HEK293 (cell line): ENCODE results near the gene PIGS.

Experiments
- CTCF ChIA-PET: fragments of 350-600 bp; formaldehyde crosslinking; extraction: SDS; loops from one replicate; lab custom pipeline; 2021; ENCODE audit warnings: antibody characterized with exemption; lab: Yijun Ruan, JAX
- POLR2A ChIA-PET: fragments of 300-600 bp; formaldehyde crosslinking; extraction: SDS; loops from one replicate; lab custom pipeline; 2020; ENCODE audit warnings: antibody characterized with exemption, inconsistent platforms; lab: Yijun Ruan, JAX
- H3K27ac ChIP-seq: fragments of 200-500 bp; sonication (Bioruptor generic); 2 replicates; pipeline ENCODE4 v1.5.1; 2014; ENCODE audit warnings: low read depth, low read length, control low read depth, inconsistent platforms; ENCODE audit errors: extremely low read depth
- H3K36me3 ChIP-seq, 2 experiments: fragments of 200-500 bp in 1 of 2; sonication (Bioruptor generic) in 1 of 2; 1 replicate in 1 of 2; 2 replicates in 1 of 2; pipeline ENCODE4 v1.5.1; 2014 to 2017; ENCODE audit warnings: inconsistent platforms in 2 of 2, low read length in 2 of 2; ENCODE audit not compliant: control insufficient read depth in 2 of 2, insufficient read depth in 1 of 2
- H3K4me1 ChIP-seq: fragments of 200-500 bp; sonication (Bioruptor generic); 2 replicates; pipeline ENCODE4 v1.5.1; 2014; ENCODE audit warnings: mild to moderate bottlenecking, low read length, inconsistent platforms; ENCODE audit not compliant: control insufficient read depth, insufficient read depth
- H3K4me3 ChIP-seq: 2 replicates; pipeline ENCODE4 v1.5.1; 2011; ENCODE audit warnings: low read depth, mild to moderate bottlenecking, control low read depth, low read length, moderate library complexity
- H3K9me3 ChIP-seq: fragments of 200-500 bp; sonication (Bioruptor generic); 2 replicates; pipeline ENCODE4 v1.5.1; 2014; ENCODE audit warnings: low read depth, low read length, inconsistent platforms; ENCODE audit not compliant: control insufficient read depth, insufficient read depth
- GLIS1 ChIP-seq: fragments of 450-650 bp; formaldehyde crosslinking; IDR thresholded peaks from 2 replicates; pipeline ENCODE4 v1.5.1; 2016; ENCODE audit warnings: missing biosample characterization, missing genetic modification characterization
- HOXA7 ChIP-seq: sonication (generic); formaldehyde crosslinking; IDR thresholded peaks from 2 replicates; pipeline ENCODE4 v1.8.1; 2022; ENCODE audit warnings: missing genetic modification reagents, borderline replicate concordance
- RBAK ChIP-seq: fragments of 450-650 bp; formaldehyde crosslinking; IDR thresholded peaks from 2 replicates; pipeline ENCODE4 v1.5.1; 2016; ENCODE audit warnings: missing biosample characterization, missing genetic modification characterization
- SALL2 ChIP-seq: fragments of 450-650 bp; formaldehyde crosslinking; IDR thresholded peaks from 2 replicates; pipeline ENCODE4 v1.5.0; 2017; ENCODE audit warnings: missing biosample characterization, mild to moderate bottlenecking, missing genetic modification characterization, borderline replicate concordance
- SP2 ChIP-seq: fragments of 450-650 bp; formaldehyde crosslinking; IDR thresholded peaks from 2 replicates; pipeline ENCODE4 v1.5.1; 2016; ENCODE audit warnings: missing biosample characterization, missing genetic modification characterization
- TCF7L2 ChIP-seq: IDR thresholded peaks from 2 replicates; pipeline ENCODE4 v1.6.1; 2011; ENCODE audit warnings: low read depth, mild to moderate bottlenecking, inconsistent platforms, low read length, moderate library complexity, borderline replicate concordance
- ZBTB20 ChIP-seq: fragments of 450-650 bp; formaldehyde crosslinking; IDR thresholded peaks from 2 replicates; pipeline ENCODE4 v1.5.1; 2016; ENCODE audit warnings: missing biosample characterization, missing genetic modification characterization
- ZBTB21 ChIP-seq: fragments of 450-650 bp; formaldehyde crosslinking; IDR thresholded peaks from 2 replicates; pipeline ENCODE4 v1.5.1; 2017; ENCODE audit warnings: missing biosample characterization, missing genetic modification characterization
- ZFP3 ChIP-seq: fragments of 450-650 bp; formaldehyde crosslinking; IDR thresholded peaks from 2 replicates; pipeline ENCODE4 v1.5.1; 2016; ENCODE audit warnings: low read depth, missing biosample characterization, missing genetic modification characterization
- ZNF16 ChIP-seq: fragments of 450-650 bp; formaldehyde crosslinking; IDR thresholded peaks from 2 replicates; pipeline ENCODE4 v1.5.1; 2016; ENCODE audit warnings: low read depth, missing biosample characterization, missing genetic modification characterization
- ZNF19 ChIP-seq: fragments of 450-650 bp; formaldehyde crosslinking; IDR thresholded peaks from 2 replicates; pipeline ENCODE4; 2016; ENCODE audit warnings: missing biosample characterization, missing genetic modification characterization, low read depth
- ZNF211 ChIP-seq: fragments of 450-650 bp; formaldehyde crosslinking; IDR thresholded peaks from 2 replicates; pipeline ENCODE4 v1.5.1; 2016; ENCODE audit warnings: low read depth, missing biosample characterization, missing genetic modification characterization
- ZNF214 ChIP-seq: fragments of 450-650 bp; formaldehyde crosslinking; IDR thresholded peaks from 2 replicates; pipeline ENCODE4 v1.5.1; 2017; ENCODE audit warnings: missing biosample characterization, mild to moderate bottlenecking, missing genetic modification characterization, borderline replicate concordance
- ZNF223 ChIP-seq: fragments of 450-650 bp; formaldehyde crosslinking; IDR thresholded peaks from 2 replicates; pipeline ENCODE4 v1.5.1; 2016; ENCODE audit warnings: missing biosample characterization, missing genetic modification characterization
- ZNF335 ChIP-seq: fragments of 450-650 bp; formaldehyde crosslinking; conservative IDR thresholded peaks from 2 replicates; pipeline ENCODE4 v1.5.1; 2016; ENCODE audit warnings: missing biosample characterization, missing genetic modification characterization
- ZNF404 ChIP-seq: fragments of 450-650 bp; formaldehyde crosslinking; IDR thresholded peaks from 2 replicates; pipeline ENCODE4 v1.5.1; 2017; ENCODE audit warnings: missing biosample characterization, missing genetic modification characterization
- ZNF548 ChIP-seq: fragments of 450-650 bp; formaldehyde crosslinking; IDR thresholded peaks from 2 replicates; pipeline ENCODE4 v1.5.1; 2016; ENCODE audit warnings: missing biosample characterization, missing genetic modification characterization
- ZNF560 ChIP-seq: fragments of 450-650 bp; formaldehyde crosslinking; IDR thresholded peaks from 2 replicates; pipeline ENCODE4 v1.5.1; 2017; ENCODE audit warnings: missing biosample characterization, missing genetic modification characterization, borderline replicate concordance
- ZNF585B ChIP-seq: fragments of 450-650 bp; formaldehyde crosslinking; IDR thresholded peaks from 2 replicates; pipeline ENCODE4 v1.5.1; 2016; ENCODE audit warnings: missing biosample characterization, missing genetic modification characterization
- ZNF596 ChIP-seq: fragments of 450-650 bp; IDR thresholded peaks from 2 replicates; pipeline ENCODE4 v1.5.0; 2018; ENCODE audit warnings: missing biosample characterization, mild to moderate bottlenecking, missing genetic modification characterization, moderate library complexity
- ZNF768 ChIP-seq: fragments of 450-650 bp; formaldehyde crosslinking; IDR thresholded peaks from 2 replicates; pipeline ENCODE4 v1.5.1; 2018; ENCODE audit warnings: missing biosample characterization, mild to moderate bottlenecking, missing genetic modification characterization
- ZSCAN16 ChIP-seq: fragments of 450-650 bp; formaldehyde crosslinking; IDR thresholded peaks from 2 replicates; pipeline ENCODE4 v1.5.1; 2016; ENCODE audit warnings: missing biosample characterization, missing genetic modification characterization
- ZSCAN30 ChIP-seq: fragments of 450-650 bp; IDR thresholded peaks from 2 replicates; pipeline ENCODE4 v1.5.1; 2018; ENCODE audit warnings: missing biosample characterization, mild to moderate bottlenecking, missing genetic modification characterization, moderate library complexity
- TF ChIP-seq, protein P1 (sequence below): fragments of 450-650 bp; formaldehyde crosslinking; IDR thresholded peaks from 2 replicates; pipeline ENCODE4 v1.5.1; 2016; ENCODE audit warnings: missing biosample characterization, missing genetic modification characterization, borderline replicate concordance
- TF ChIP-seq, protein P2 (sequence below): fragments of 450-650 bp; formaldehyde crosslinking; IDR thresholded peaks from 2 replicates; pipeline ENCODE4 v1.5.1; 2016; ENCODE audit warnings: missing biosample characterization, missing genetic modification characterization
- TF ChIP-seq, protein P3 (sequence below): fragments of 450-650 bp; formaldehyde crosslinking; IDR thresholded peaks from 2 replicates; pipeline ENCODE4 v1.5.1; 2016; ENCODE audit warnings: missing biosample characterization, missing genetic modification characterization, borderline replicate concordance
- TF ChIP-seq, protein P4 (sequence below): fragments of 450-650 bp; formaldehyde crosslinking; IDR thresholded peaks from 2 replicates; pipeline ENCODE4 v1.5.1; 2016; ENCODE audit warnings: missing biosample characterization, missing genetic modification characterization

PIGS gene

DNA sequence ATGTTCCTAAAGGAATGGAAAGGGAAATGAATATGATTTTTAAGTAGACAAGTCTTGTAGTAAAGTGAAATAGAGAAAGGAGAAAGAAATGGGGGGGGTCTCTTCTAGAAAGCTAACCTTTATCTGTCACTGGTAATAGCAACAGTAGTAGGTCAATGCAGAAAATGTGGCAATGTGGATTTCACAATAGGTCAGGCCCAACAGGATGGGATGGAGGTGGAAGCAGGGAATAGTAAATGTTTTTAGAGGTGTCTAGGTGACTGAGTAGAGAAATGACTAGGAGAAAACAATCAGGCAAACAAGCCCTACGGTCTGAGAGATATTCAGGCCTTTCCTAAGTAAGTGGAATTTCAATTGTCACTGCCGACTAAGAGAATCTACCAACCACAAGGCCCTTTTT is 48.7 kb upstream of the PIGS start:
- peaks cover 80 to 100% of the 10 kb centered on the region in 2 experiments for H3K36me3 ChIP-seq
- ChIA-PET CTCF (interaction anchor here (0.7 to 2.1 kb wide), 2 partner anchors 24 to 107 kb away, joined by 3 to 8 read pairs; partner anchors contain the start of gene BLTP2), POLR2A (no interaction called here)
- no peaks in the 10 kb centered on the region for H3K9me3 ChIP-seq
- no peak for TF ChIP-seq ZNF768 (tag by site-specific recombination)
- TF ChIP-seq SALL2 (tag by site-specific recombination) = no peak
- TF ChIP-seq ZNF223 (tag by site-specific recombination) = no peak
- TF ChIP-seq, protein P1, sequence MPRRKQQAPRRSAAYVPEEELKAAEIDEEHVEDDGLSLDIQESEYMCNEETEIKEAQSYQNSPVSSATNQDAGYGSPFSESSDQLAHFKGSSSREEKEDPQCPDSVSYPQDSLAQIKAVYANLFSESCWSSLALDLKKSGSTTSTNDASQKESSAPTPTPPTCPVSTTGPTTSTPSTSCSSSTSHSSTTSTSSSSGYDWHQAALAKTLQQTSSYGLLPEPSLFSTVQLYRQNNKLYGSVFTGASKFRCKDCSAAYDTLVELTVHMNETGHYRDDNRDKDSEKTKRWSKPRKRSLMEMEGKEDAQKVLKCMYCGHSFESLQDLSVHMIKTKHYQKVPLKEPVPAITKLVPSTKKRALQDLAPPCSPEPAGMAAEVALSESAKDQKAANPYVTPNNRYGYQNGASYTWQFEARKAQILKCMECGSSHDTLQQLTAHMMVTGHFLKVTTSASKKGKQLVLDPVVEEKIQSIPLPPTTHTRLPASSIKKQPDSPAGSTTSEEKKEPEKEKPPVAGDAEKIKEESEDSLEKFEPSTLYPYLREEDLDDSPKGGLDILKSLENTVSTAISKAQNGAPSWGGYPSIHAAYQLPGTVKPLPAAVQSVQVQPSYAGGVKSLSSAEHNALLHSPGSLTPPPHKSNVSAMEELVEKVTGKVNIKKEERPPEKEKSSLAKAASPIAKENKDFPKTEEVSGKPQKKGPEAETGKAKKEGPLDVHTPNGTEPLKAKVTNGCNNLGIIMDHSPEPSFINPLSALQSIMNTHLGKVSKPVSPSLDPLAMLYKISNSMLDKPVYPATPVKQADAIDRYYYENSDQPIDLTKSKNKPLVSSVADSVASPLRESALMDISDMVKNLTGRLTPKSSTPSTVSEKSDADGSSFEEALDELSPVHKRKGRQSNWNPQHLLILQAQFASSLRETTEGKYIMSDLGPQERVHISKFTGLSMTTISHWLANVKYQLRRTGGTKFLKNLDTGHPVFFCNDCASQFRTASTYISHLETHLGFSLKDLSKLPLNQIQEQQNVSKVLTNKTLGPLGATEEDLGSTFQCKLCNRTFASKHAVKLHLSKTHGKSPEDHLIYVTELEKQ (tag by site-specific recombination) = no peak
- no peak for TF ChIP-seq ZNF560 (tag by site-specific recombination)
- TF ChIP-seq ZNF211 (tag by site-specific recombination) = no peak
- no peak for TF ChIP-seq ZNF585B (tag by site-specific recombination)
- 0 out of 2 replicates have a peak overlapping the region, but pooled peaks have one; percentile 2 for H3K27ac ChIP-seq
- H3K4me3 ChIP-seq = no peak overlapping the region
- no peaks in the 10 kb centered on the region for H3K4me1 ChIP-seq

DNA sequence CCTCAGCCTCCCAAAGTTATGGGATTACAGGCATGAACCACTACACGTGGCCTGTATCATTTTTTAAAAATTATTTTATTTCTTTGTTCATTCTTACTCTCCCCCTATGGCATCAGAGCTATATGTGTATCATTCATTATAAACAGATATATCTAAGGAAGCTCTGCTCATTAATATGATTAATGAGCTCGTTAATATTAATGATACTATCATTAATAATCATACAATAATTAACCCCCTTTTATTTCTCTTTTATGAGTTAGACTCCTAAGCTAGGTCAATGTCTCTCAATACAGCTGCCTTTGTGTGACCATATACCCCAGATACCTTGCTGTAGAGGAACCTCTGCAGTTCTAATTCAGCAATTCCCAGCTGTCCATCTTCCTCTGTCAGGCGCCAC is 47.1 kb upstream of the PIGS start:
- POLR2A ChIA-PET = interaction anchor here (0.9 to 1.2 kb wide), 4 partner anchors 10 to 101 kb away, joined by 3 to 4 read pairs (median 3); partner anchors contain the start of genes RPL23A, SDF2 and SUPT6H
- CTCF ChIA-PET = interaction anchor here (0.6 to 0.9 kb wide), 2 partner anchors 29 to 30 kb away, joined by 3 read pairs; no protein-coding TSS in a partner anchor
- Histone ChIP-seq H3K4me1 (no peaks in the 10 kb centered on the region), H3K27ac (no peak overlapping the region), H3K9me3 (no peaks in the 10 kb centered on the region), H3K4me3 (no peak overlapping the region), H3K36me3 (peaks cover 82 to 99% of the 10 kb centered on the region in 2 experiments)
- TF ChIP-seq SP2 (tag by site-specific recombination) (no peak), ZNF404 (tag by site-specific recombination) (no peak), ZNF19 (no peak), RBAK (tag by site-specific recombination) (no peak), ZBTB20 (tag by site-specific recombination) (no peak), ZNF335 (tag by site-specific recombination) (no peak), ZBTB21 (tag by site-specific recombination) (no peak), GLIS1 (no peak), ZNF596 (no peak), TCF7L2 (no peak), ZNF548 (tag by site-specific recombination) (no peak), ZNF16 (tag by site-specific recombination) (no peak), ZSCAN16 (tag by site-specific recombination) (no peak), ZFP3 (tag by site-specific recombination) (no peak), ZNF214 (tag by site-specific recombination) (no peak), HOXA7 (no peak), ZSCAN30 (tag by site-specific recombination) (no peak)
- TF ChIP-seq, protein P2, sequence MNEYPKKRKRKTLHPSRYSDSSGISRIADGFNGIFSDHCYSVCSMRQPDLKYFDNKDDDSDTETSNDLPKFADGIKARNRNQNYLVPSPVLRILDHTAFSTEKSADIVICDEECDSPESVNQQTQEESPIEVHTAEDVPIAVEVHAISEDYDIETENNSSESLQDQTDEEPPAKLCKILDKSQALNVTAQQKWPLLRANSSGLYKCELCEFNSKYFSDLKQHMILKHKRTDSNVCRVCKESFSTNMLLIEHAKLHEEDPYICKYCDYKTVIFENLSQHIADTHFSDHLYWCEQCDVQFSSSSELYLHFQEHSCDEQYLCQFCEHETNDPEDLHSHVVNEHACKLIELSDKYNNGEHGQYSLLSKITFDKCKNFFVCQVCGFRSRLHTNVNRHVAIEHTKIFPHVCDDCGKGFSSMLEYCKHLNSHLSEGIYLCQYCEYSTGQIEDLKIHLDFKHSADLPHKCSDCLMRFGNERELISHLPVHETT = no peak
- TF ChIP-seq, protein P3, sequence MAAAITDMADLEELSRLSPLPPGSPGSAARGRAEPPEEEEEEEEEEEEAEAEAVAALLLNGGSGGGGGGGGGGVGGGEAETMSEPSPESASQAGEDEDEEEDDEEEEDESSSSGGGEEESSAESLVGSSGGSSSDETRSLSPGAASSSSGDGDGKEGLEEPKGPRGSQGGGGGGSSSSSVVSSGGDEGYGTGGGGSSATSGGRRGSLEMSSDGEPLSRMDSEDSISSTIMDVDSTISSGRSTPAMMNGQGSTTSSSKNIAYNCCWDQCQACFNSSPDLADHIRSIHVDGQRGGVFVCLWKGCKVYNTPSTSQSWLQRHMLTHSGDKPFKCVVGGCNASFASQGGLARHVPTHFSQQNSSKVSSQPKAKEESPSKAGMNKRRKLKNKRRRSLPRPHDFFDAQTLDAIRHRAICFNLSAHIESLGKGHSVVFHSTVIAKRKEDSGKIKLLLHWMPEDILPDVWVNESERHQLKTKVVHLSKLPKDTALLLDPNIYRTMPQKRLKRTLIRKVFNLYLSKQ (tag by site-specific recombination) = no peak
- TF ChIP-seq, protein P4, sequence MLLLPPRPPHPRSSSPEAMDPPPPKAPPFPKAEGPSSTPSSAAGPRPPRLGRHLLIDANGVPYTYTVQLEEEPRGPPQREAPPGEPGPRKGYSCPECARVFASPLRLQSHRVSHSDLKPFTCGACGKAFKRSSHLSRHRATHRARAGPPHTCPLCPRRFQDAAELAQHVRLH (tag by site-specific recombination) = no peak
